Measurements from ENCODE around the gene FRS2. TPM values are rescaled to one million over a fixed set of nuclear protein-coding genes. Genes with fewer than 3 reads are reported as not detected.

Gene FRS2
- total RNA-seq, 1 experiment from 2014 or later, result 35.0 TPM

GRCh38 chr12:69514111-69514510, 43.9 kb downstream of the FRS2 start:
- no peak overlapping the region for H2AFZ ChIP-seq (ENCODE audit: low read length)
- H3K9me3 ChIP-seq (ENCODE audit: low read length), result no peaks in the 10 kb centered on the region
- H3F3A ChIP-seq (ENCODE audit: low read length, unreplicated experiment), result no peaks in the 10 kb centered on the region
- ATAC-seq (no peak), DNase-seq (no peak)
- H3K4me3 ChIP-seq (ENCODE audit: low read length), result no peak overlapping the region
- no peak overlapping the region for H3K9ac ChIP-seq (ENCODE audit: low read length)
- no TSS peak for BruUV-seq (replicated peaks)
- H3K4me1 ChIP-seq (ENCODE audit: insufficient read depth, low read length), result peaks cover 3% of the 10 kb centered on the region; the same call in 1 of the 2 replicates
- H3K79me2 ChIP-seq (ENCODE audit: low read length), result peaks cover 97% of the 10 kb centered on the region
- intact Hi-C loops (cut with micrococcal nuclease), result no loop called here
- no peaks in the 10 kb centered on the region for H3K36me3 ChIP-seq (ENCODE audit: low read depth, low read length)
- TF ChIP-seq EZH2phosphoT487 (IDR thresholded peaks at IDR 0.05; ENCODE audit: borderline replicate concordance, low read length), result no peak
- TF ChIP-seq EZH2 (IDR thresholded peaks at IDR 0.05; ENCODE audit: low read length, unreplicated experiment), result no peak
- no peak for TF ChIP-seq CTCF (conservative IDR thresholded peaks at IDR 0.05; ENCODE audit: low read depth, low read length)
- no peak overlapping the region for H3K27ac ChIP-seq (ENCODE audit: low read length)
- POLR2A ChIA-PET (ENCODE audit: unreplicated experiment), result no interaction called here
- CTCF ChIA-PET, result no interaction called here
- H3K27me3 ChIP-seq (ENCODE audit: low read length), result no peaks in the 10 kb centered on the region
- H4K20me1 ChIP-seq (ENCODE audit: low read length), result no peaks in the 10 kb centered on the region
- no peak overlapping the region for H3K4me2 ChIP-seq (ENCODE audit: low read length)
- no peaks in the 10 kb centered on the region for H3K9me2 ChIP-seq (replicated peaks; ENCODE audit: low read length)

GRCh38 chr12:69514845-69515244, 44.7 kb downstream of the FRS2 start:
- H3K9me3 ChIP-seq (ENCODE audit: low read length), result no peaks in the 10 kb centered on the region
- TF ChIP-seq EZH2phosphoT487 (IDR thresholded peaks at IDR 0.05; ENCODE audit: borderline replicate concordance, low read length), result no peak
- TF ChIP-seq EZH2 (IDR thresholded peaks at IDR 0.05; ENCODE audit: low read length, unreplicated experiment), result no peak
- no peak for TF ChIP-seq CTCF (conservative IDR thresholded peaks at IDR 0.05; ENCODE audit: low read depth, low read length)
- ChIA-PET CTCF (no interaction called here), POLR2A (ENCODE audit: unreplicated experiment) (no interaction called here)
- intact Hi-C loops (cut with micrococcal nuclease), result no loop called here
- H3K79me2 ChIP-seq (ENCODE audit: low read length), result peaks cover 97% of the 10 kb centered on the region
- DNase-seq (no peak), ATAC-seq (no peak)
- no peak overlapping the region for H3K9ac ChIP-seq (ENCODE audit: low read length)
- H4K20me1 ChIP-seq (ENCODE audit: low read length), result no peaks in the 10 kb centered on the region
- H3K27ac ChIP-seq (ENCODE audit: low read length), result no peak overlapping the region
- no peak overlapping the region for H2AFZ ChIP-seq (ENCODE audit: low read length)
- BruUV-seq (replicated peaks), result no TSS peak
- H3K9me2 ChIP-seq (replicated peaks; ENCODE audit: low read length), result no peaks in the 10 kb centered on the region
- H3K36me3 ChIP-seq (ENCODE audit: low read depth, low read length), result no peaks in the 10 kb centered on the region
- no peaks in the 10 kb centered on the region for H3K27me3 ChIP-seq (ENCODE audit: low read length)
- H3K4me1 ChIP-seq (ENCODE audit: insufficient read depth, low read length), result 0 out of 2 replicates have a peak, but pooled peaks cover 3% of the 10 kb centered on the region
- no peak overlapping the region for H3K4me3 ChIP-seq (ENCODE audit: low read length)
- no peak overlapping the region for H3K4me2 ChIP-seq (ENCODE audit: low read length)
- H3F3A ChIP-seq (ENCODE audit: low read length, unreplicated experiment), result no peaks in the 10 kb centered on the region

GRCh38 chr12:69515394-69515930, 45.3 kb downstream of the FRS2 start:
- peaks cover 97% of the 10 kb centered on the region for H3K79me2 ChIP-seq (ENCODE audit: low read length)
- no peak overlapping the region for H3K9ac ChIP-seq (ENCODE audit: low read length)
- no peaks in the 10 kb centered on the region for H3K9me2 ChIP-seq (replicated peaks; ENCODE audit: low read length)
- no peak overlapping the region for H3K27ac ChIP-seq (ENCODE audit: low read length)
- peaks cover 3% of the 10 kb centered on the region; the same call in 1 of the 2 replicates for H4K20me1 ChIP-seq (ENCODE audit: low read length)
- no peak for TF ChIP-seq CTCF (conservative IDR thresholded peaks at IDR 0.05; ENCODE audit: low read depth, low read length)
- no peak for TF ChIP-seq EZH2phosphoT487 (IDR thresholded peaks at IDR 0.05; ENCODE audit: borderline replicate concordance, low read length)
- TF ChIP-seq EZH2 (IDR thresholded peaks at IDR 0.05; ENCODE audit: low read length, unreplicated experiment), result no peak
- H3K4me1 ChIP-seq (ENCODE audit: insufficient read depth, low read length), result 0 out of 2 replicates have a peak, but pooled peaks cover 3% of the 10 kb centered on the region
- H3K4me3 ChIP-seq (ENCODE audit: low read length), result no peak overlapping the region
- DNase-seq (no peak), ATAC-seq (no peak)
- H3K9me3 ChIP-seq (ENCODE audit: low read length), result no peaks in the 10 kb centered on the region
- intact Hi-C loops (cut with micrococcal nuclease), result no loop called here
- POLR2A ChIA-PET (ENCODE audit: unreplicated experiment), result no interaction called here
- H3K36me3 ChIP-seq (ENCODE audit: low read depth, low read length), result no peaks in the 10 kb centered on the region
- H3K4me2 ChIP-seq (ENCODE audit: low read length), result no peak overlapping the region
- no peaks in the 10 kb centered on the region for H3K27me3 ChIP-seq (ENCODE audit: low read length)
- CTCF ChIA-PET, result no interaction called here
- no peak overlapping the region for H2AFZ ChIP-seq (ENCODE audit: low read length)
- H3F3A ChIP-seq (ENCODE audit: low read length, unreplicated experiment), result no peaks in the 10 kb centered on the region
- no TSS peak for BruUV-seq (replicated peaks)

Data from PC-3 (cell line).